GM23338 (cell line): ENCODE results near the gene SOAT2.

Source experiments
- CTCF ChIP-seq, 2 experiments: fragments of 200-600 bp in 1 of 2; sonication (generic) in 1 of 2; conservative IDR thresholded peaks; 2 replicates each; pipeline versions ENCODE4 v1.5.1 to v1.6.1; 2016 to 2017; ENCODE audit warnings: antibody characterized with exemption in 2 of 2, low read depth in 2 of 2, mild to moderate bottlenecking in 2 of 2, moderate library complexity in 1 of 2
- EZH2 ChIP-seq: fragments of 200-600 bp; sonication (generic); IDR thresholded peaks from one replicate; pipeline ENCODE4 v1.8.0; 2017; ENCODE audit warnings: antibody characterized with exemption, mild to moderate bottlenecking, low read depth; ENCODE audit not compliant: unreplicated experiment
- EZH2phosphoT487 ChIP-seq: fragments of 200-600 bp; sonication (generic); IDR thresholded peaks from one replicate; pipeline ENCODE4 v1.8.1; 2018; ENCODE audit warnings: antibody characterized with exemption; ENCODE audit not compliant: unreplicated experiment
- POLR2AphosphoS5 ChIP-seq: IDR thresholded peaks from 2 replicates; pipeline ENCODE4 v1.6.1; 2016; ENCODE audit warnings: antibody characterized with exemption, low read depth

- TF ChIP-seq CTCF (conservative IDR thresholded peaks at IDR 0.05; ENCODE audit: low read depth in 2 of 2) = no peak
- no peak for TF ChIP-seq EZH2phosphoT487
- no peak for TF ChIP-seq EZH2
- no peak for TF ChIP-seq POLR2AphosphoS5
Measured at GRCh38 chr12:53105256-53105655, 2.0 kb downstream of the SOAT2 start.
